Fibroblast of mammary gland (primary cell): ENCODE results near the gene SLC9A1.
"Not testable (repeated sequence)": the region's sequence is repeated elsewhere in the genome, so short reads cannot be mapped to it uniquely, and the experiment has no call there.

Experiments
- DNase-seq: peaks from one replicate; pipeline ENCODE4 v3.0.0-alpha.2; 2010; ENCODE audit warnings: low read depth
- H3K4me3 ChIP-seq: 2 replicates; pipeline ENCODE4 v1.5.1; 2011; ENCODE audit warnings: low read depth, mild to moderate bottlenecking, low read length, moderate library complexity; ENCODE audit not compliant: control insufficient read depth
- TF ChIP-seq, protein P1 (sequence below): conservative IDR thresholded peaks from 2 replicates; pipeline ENCODE4 v1.5.1; 2011; ENCODE audit warnings: low read depth, low read length, inconsistent platforms; ENCODE audit not compliant: control insufficient read depth, insufficient read depth

The SLC9A1 gene

GRCh38 chr1:27154991-27155781, at the start of gene SLC9A1:
TSS of gene SLC9A1 (minus strand) at chr1:27155125. CDS start at chr1:27154334, 791 bp downstream.
- H3K4me3 ChIP-seq: peak within 1 kb of the TSS; percentile 60
- peak; percentile 89 for DNase-seq
- TF ChIP-seq, protein P1, sequence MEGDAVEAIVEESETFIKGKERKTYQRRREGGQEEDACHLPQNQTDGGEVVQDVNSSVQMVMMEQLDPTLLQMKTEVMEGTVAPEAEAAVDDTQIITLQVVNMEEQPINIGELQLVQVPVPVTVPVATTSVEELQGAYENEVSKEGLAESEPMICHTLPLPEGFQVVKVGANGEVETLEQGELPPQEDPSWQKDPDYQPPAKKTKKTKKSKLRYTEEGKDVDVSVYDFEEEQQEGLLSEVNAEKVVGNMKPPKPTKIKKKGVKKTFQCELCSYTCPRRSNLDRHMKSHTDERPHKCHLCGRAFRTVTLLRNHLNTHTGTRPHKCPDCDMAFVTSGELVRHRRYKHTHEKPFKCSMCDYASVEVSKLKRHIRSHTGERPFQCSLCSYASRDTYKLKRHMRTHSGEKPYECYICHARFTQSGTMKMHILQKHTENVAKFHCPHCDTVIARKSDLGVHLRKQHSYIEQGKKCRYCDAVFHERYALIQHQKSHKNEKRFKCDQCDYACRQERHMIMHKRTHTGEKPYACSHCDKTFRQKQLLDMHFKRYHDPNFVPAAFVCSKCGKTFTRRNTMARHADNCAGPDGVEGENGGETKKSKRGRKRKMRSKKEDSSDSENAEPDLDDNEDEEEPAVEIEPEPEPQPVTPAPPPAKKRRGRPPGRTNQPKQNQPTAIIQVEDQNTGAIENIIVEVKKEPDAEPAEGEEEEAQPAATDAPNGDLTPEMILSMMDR: peak; percentile 57

DNA sequence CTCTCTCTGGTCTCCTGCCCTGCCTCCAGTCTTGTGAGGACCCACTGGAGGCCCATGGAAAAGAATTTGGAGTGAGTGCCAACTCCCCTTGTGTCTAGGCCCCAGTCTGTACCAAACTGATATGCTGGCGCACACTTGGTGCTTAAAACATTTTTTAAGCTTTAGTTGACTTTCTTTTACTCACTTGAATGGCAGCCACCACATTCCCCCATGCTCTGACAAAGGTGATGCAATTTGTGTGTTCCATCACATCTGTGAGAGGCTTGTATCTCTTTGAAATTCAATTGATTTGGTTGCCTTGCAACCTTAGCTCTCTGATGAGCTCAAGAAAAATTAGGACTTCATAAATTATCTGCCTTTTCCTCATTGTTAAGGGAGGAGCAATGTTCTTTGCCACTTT, 49.0 kb upstream of the SLC9A1 start:
- TF ChIP-seq, protein P1: no peak
- no peak overlapping the region for H3K4me3 ChIP-seq
- peak; percentile 25 for DNase-seq

DNA sequence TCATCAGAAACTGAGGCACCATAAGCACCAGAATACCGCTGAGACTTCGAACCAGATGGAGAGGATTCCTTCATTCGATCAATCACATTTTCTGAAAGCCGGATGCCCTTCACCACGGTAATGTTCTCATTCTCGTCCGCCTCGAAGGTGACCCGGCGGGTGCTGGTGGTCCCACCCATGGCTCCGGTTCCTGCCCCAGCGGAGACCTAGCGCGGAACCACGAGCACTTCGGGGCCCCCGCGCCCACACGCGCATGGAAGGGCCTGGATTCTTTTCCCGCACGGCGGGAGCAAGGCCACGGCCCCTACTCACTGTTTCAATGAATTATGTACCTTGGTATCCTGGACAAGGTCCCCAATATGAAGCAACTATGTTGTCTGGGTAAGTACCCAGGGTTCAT, 46.4 kb upstream of the SLC9A1 start:
- TF ChIP-seq, protein P1: no peak
- no peak for DNase-seq
- H3K4me3 ChIP-seq: no peak overlapping the region

- no peak for DNase-seq
- no peak overlapping the region for H3K4me3 ChIP-seq
- TF ChIP-seq, protein P1: no peak
These were observed 38.3 kb upstream of the SLC9A1 start for GRCh38 chr1:27193194-27193593.

DNA sequence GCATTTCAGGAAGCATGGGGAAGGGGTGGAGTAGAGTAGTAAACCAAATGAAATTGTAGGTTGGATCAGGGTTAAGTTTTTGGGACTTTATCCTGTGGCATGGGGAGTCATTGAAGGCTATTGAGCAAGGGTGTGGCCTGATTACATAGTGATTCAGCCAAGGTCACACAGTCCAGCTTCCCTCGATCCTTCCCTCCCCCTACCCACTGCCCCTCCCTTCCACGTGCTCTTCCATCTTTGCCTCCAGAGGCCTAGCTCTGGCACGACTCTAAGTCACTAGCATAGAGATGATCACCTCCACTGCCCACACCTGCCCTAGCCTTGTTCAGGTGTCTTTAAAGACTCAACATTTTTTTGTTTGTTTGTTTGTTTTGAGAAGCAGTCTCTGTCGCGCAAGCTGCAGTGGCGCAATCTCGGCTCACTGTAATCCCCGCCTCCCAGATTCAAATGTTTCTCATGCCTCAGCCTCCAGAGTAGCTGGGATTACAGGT, 37.2 kb upstream of the SLC9A1 start:
- no peak overlapping the region for H3K4me3 ChIP-seq
- DNase-seq: peak; percentile 39
- TF ChIP-seq, protein P1: no peak

GRCh38 chr1:27184665-27185064, 29.7 kb upstream of the SLC9A1 start:
- not testable (repeated sequence) for DNase-seq, H3K4me3 ChIP-seq

- TF ChIP-seq, protein P1: no peak
- no peak for DNase-seq
- no peak overlapping the region for H3K4me3 ChIP-seq
These were observed 25.1 kb upstream of the SLC9A1 start for GRCh38 chr1:27179979-27180378.
